AG04449 (cell line): ENCODE results near the gene MLXIP.

ENCODE experiments used
- CTCF ChIA-PET: fragments of 350-600 bp; formaldehyde crosslinking; extraction: SDS; loops from one replicate; lab custom pipeline; 2021; ENCODE audit warnings: antibody characterized with exemption; lab: Yijun Ruan, JAX
- POLR2A ChIA-PET: fragments of 400-600, 350-600 bp; formaldehyde crosslinking; extraction: SDS; loops from one replicate; lab custom pipeline; 2020; ENCODE audit warnings: antibody characterized with exemption, inconsistent platforms; lab: Yijun Ruan, JAX
- DNase-seq: peaks from one replicate; pipeline ENCODE4 v3.0.0-alpha.2; 2010; ENCODE audit warnings: low read depth, low spot score
- H3K4me3 ChIP-seq: 2 replicates; pipeline ENCODE4 v1.5.1; 2011; ENCODE audit warnings: low read depth, mild to moderate bottlenecking, control low read depth, low read length
- TF ChIP-seq, protein P1 (sequence below): IDR thresholded peaks from one replicate; pipeline ENCODE4 v1.5.1; 2011; ENCODE audit warnings: mild to moderate bottlenecking, moderate library complexity, low read length, control low read depth, inconsistent platforms; ENCODE audit not compliant: insufficient read depth; ENCODE audit errors: missing control alignments

Gene MLXIP

DNA sequence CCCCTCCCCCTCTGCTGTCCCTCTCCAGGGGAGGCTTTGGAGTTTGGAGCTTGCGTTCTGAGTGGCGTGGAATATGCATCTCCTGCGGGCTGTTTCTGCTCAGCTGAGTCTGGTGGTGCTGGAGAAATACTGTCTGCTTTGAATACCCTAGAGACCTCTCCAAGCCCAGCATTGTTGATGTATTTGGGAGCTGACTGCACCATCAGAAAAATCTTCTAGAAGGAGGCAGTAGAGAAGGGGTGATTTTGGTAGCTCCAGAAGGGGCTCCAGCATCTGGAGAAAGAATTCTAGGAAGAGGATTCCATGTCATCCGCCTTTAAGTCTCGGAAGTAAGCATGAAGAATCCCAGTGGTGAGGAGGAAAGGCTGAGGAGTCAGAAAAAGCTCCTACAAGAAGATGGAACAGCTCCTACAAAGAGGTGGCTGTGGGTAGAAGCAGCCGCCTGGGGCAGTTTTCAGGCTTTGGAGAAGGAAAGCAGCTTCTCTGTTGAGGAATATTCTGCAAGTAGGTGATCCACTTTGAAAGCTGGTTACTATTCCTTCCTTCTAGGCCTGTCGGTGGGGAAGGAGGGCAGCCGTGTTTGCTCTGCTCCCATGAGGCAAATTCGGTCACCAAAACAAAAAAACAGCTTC, 9.7 kb downstream of the MLXIP start:
- POLR2A ChIA-PET = interaction anchor here (0.7 to 3.1 kb wide), 2 partner anchors 9 to 15 kb away, joined by 3 to 25 read pairs; partner anchors contain the start of gene MLXIP
- H3K4me3 ChIP-seq = no peak overlapping the region
- CTCF ChIA-PET = interaction anchor here (1.0 to 4.6 kb wide), 8 partner anchors 8 to 42 kb away, joined by 3 to 24 read pairs (median 4); no protein-coding TSS in a partner anchor
- TF ChIP-seq, protein P1, sequence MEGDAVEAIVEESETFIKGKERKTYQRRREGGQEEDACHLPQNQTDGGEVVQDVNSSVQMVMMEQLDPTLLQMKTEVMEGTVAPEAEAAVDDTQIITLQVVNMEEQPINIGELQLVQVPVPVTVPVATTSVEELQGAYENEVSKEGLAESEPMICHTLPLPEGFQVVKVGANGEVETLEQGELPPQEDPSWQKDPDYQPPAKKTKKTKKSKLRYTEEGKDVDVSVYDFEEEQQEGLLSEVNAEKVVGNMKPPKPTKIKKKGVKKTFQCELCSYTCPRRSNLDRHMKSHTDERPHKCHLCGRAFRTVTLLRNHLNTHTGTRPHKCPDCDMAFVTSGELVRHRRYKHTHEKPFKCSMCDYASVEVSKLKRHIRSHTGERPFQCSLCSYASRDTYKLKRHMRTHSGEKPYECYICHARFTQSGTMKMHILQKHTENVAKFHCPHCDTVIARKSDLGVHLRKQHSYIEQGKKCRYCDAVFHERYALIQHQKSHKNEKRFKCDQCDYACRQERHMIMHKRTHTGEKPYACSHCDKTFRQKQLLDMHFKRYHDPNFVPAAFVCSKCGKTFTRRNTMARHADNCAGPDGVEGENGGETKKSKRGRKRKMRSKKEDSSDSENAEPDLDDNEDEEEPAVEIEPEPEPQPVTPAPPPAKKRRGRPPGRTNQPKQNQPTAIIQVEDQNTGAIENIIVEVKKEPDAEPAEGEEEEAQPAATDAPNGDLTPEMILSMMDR = no peak
- no peak for DNase-seq

DNA sequence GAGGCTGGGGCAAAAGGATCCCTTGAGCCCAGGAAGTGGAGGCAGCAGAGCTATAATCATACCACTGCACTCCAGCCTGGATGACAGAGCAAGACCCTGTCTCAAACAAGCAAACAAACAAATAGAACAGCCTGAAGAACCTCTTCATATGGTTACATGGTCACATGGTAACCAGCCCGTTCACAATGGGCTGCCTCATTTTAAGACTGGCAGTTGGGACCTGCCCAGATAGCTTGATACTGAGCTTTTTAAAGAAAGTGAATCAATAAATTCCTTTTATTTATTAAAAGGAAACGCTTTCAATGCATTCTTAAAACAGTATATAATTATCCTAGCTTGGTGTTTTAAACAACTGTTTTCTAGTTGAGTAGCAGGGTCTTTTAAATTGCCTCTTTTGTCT, 10.5 kb downstream of the MLXIP start:
- POLR2A ChIA-PET = interaction anchor here (3.1 kb wide), 1 partner anchor 10 kb away, joined by 25 read pairs; the partner anchor contains the start of gene MLXIP
- H3K4me3 ChIP-seq = no peak overlapping the region
- TF ChIP-seq, protein P1 = no peak
- no peak for DNase-seq
- CTCF ChIA-PET = interaction anchor here (0.6 to 4.6 kb wide), 8 partner anchors 9 to 70 kb away, joined by 3 to 24 read pairs (median 4); no protein-coding TSS in a partner anchor

- ChIA-PET POLR2A (interaction anchor here (0.6 to 3.1 kb wide), 6 partner anchors 10 to 202 kb away, joined by 3 to 25 read pairs (median 4); partner anchors contain the start of genes MLXIP and PSMD9), CTCF (interaction anchor here (1.0 to 1.7 kb wide), 4 partner anchors 11 to 36 kb away, joined by 3 to 9 read pairs (median 4); no protein-coding TSS in a partner anchor)
- peak; percentile 94 for DNase-seq
- H3K4me3 ChIP-seq = no peak overlapping the region
- TF ChIP-seq, protein P1 = no peak
These were observed 12.4 kb downstream of the MLXIP start for GRCh38 chr12:122090759-122091515.

DNA sequence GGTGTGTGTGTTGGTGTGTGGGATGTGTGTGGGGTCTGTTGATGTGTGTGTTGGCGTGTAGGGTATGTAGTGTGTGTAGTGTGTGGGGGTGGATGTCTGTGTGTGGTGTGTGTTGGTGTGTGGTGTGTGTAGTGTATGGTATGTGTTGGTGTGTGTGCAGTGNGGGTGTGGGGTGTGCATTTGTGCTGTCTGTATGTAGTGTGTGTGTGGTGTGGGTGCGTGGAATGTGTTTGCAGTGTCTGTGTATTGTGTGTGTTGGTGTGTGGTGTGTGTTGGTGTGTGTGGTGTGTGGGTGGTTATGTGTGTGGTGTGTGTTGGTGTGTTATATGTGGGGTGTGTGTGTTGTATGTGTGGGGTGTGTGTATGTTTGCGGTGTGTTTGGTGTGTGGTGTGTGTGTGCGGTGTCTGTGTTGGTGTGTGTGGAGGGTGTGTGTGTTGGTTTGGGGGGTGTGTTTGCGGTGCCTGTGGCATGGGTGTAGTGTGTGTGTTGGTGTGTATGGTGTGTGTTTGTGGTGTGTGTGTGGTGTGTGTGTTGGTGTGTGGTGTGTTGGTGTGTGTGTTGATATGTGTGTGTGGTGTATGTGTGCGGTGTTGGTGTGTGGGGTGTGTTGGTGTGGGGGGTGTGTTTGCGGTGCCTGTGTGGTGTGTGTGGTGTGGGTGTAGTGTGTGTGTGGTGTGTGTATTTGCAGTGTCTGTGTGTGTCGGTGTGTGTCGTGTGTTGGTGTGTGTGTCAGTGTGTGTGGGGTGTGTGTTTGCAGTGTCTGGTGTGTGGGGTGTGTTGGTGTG, 14.7 kb downstream of the MLXIP start:
- H3K4me3 ChIP-seq = no peak overlapping the region
- no peak for DNase-seq
- ChIA-PET CTCF (no interaction called here), POLR2A (no interaction called here)
- TF ChIP-seq, protein P1 = no peak

GRCh38 chr12:122094137-122094734, 15.7 kb downstream of the MLXIP start:
- H3K4me3 ChIP-seq = no peak overlapping the region
- ChIA-PET POLR2A (no interaction called here), CTCF (no interaction called here)
- DNase-seq = no peak
- TF ChIP-seq, protein P1 = no peak
